ENCODE measurements around the gene TTC7B.

Gene TTC7B

GRCh38 chr14:90655829-90656228 lies 160.4 kb downstream of the TTC7B start:
- H3K4me1 ChIP-seq = no peaks in the 10 kb centered on the region
- H3K9me3 ChIP-seq = no peaks in the 10 kb centered on the region
- H3K36me3 ChIP-seq = no peaks in the 10 kb centered on the region; the same call in 1 of the 2 replicates
- no peaks in the 10 kb centered on the region for H3K27me3 ChIP-seq
- no peak overlapping the region for H3K4me3 ChIP-seq (ENCODE audit: low read depth, low read length)
- TF ChIP-seq, protein P1, sequence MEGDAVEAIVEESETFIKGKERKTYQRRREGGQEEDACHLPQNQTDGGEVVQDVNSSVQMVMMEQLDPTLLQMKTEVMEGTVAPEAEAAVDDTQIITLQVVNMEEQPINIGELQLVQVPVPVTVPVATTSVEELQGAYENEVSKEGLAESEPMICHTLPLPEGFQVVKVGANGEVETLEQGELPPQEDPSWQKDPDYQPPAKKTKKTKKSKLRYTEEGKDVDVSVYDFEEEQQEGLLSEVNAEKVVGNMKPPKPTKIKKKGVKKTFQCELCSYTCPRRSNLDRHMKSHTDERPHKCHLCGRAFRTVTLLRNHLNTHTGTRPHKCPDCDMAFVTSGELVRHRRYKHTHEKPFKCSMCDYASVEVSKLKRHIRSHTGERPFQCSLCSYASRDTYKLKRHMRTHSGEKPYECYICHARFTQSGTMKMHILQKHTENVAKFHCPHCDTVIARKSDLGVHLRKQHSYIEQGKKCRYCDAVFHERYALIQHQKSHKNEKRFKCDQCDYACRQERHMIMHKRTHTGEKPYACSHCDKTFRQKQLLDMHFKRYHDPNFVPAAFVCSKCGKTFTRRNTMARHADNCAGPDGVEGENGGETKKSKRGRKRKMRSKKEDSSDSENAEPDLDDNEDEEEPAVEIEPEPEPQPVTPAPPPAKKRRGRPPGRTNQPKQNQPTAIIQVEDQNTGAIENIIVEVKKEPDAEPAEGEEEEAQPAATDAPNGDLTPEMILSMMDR (IDR thresholded peaks at IDR 0.05; ENCODE audit: low read depth, low read length) = no peak
- no peak for DNase-seq

- no peak for DNase-seq
- Histone ChIP-seq H3K27me3 (no peaks in the 10 kb centered on the region), H3K4me1 (no peaks in the 10 kb centered on the region), H3K4me3 (ENCODE audit: low read depth, low read length) (no peak overlapping the region), H3K36me3 (peaks cover 2% of the 10 kb centered on the region; the same call in 1 of the 2 replicates), H3K9me3 (no peaks in the 10 kb centered on the region)
- TF ChIP-seq, protein P1 (IDR thresholded peaks at IDR 0.05; ENCODE audit: low read depth, low read length) = no peak
Measured at GRCh38 chr14:90654831-90655276, 161.4 kb downstream of the TTC7B start.

DNA sequence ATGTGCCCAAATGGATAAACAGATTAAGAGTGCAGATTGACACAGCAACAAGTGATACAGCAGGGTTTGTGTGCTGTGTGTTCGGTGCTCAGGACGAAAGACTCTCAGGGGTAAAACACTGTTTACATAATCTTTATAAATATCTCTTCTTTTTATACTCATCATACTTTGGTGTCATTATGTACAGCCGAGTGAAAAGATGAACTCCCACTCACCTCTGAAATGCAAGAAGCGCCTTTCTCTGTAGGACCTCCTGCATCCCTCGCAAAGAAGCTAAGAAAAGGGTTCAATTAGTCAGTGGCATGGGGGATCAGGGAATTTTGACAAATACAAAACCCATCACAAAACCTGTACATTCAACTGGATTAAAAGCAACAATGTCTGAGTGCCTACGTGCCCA lies 163.6 kb downstream of the TTC7B start:
- no peaks in the 10 kb centered on the region for H3K4me1 ChIP-seq
- H3K9me3 ChIP-seq = no peaks in the 10 kb centered on the region
- TF ChIP-seq, protein P1 (IDR thresholded peaks at IDR 0.05; ENCODE audit: low read depth, low read length) = no peak
- no peak overlapping the region for H3K4me3 ChIP-seq (ENCODE audit: low read depth, low read length)
- no peak for DNase-seq
- no peaks in the 10 kb centered on the region for H3K27me3 ChIP-seq
- peaks cover 2% of the 10 kb centered on the region; the same call in 1 of the 2 replicates for H3K36me3 ChIP-seq

DNA sequence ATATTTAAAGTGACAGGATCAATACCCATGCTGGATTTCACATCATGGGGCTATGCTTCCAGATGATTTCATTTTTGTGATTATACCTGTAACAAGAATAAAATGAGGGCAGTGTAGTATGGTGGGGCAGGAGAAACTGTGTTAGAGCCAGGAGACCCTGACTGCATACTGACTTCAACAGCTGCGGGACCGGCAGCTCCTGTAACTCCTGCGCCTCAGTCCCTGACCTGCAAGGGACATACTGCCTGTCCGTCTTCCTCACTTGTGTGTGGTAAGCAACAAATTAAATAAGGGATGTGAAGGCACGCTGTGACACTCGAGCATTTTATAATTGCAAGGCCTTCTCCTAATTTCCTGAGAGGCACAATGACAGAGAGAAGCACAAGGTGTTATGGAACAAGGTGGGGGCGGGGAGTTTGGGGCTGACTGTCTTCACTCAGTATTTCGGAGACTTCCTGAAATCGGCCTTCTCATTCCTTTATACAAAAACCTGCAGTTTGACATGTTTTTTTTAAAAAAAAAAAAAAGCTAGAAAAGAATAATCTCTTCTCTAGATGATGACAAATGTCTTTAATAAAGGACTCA lies 164.2 kb downstream of the TTC7B start:
- TF ChIP-seq, protein P1 (IDR thresholded peaks at IDR 0.05; ENCODE audit: low read depth, low read length) = no peak
- DNase-seq = no peak
- H3K27me3 ChIP-seq = no peaks in the 10 kb centered on the region
- H3K9me3 ChIP-seq = no peaks in the 10 kb centered on the region
- H3K4me3 ChIP-seq (ENCODE audit: low read depth, low read length) = no peak overlapping the region
- H3K36me3 ChIP-seq = peaks cover 2% of the 10 kb centered on the region; the same call in 1 of the 2 replicates
- H3K4me1 ChIP-seq = no peaks in the 10 kb centered on the region

DNA sequence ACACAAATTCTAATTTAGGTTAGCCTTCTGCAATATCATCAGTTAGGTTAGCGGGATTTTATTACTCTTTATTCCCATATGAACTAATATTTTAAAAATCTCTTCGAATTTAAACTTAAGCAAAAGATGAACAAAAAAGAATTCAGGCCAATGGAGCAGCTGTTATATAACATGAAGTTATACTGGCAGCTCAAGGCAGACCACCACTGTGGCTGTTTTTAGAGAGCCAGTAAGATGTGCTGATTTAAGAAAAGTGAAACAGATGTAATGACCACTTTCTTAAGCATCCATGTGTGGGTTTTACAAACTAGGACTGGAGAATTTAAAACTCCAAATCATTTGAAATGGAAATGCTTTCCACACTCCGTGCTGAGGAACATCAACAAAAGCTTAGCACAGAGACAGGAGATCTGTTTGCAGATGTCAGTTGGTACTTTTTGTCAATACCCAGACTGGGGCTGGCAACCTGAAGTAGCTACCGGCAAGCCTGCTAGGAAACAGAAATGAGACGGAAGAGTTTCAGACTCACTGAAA lies 164.9 kb downstream of the TTC7B start:
- Histone ChIP-seq H3K4me1 (no peaks in the 10 kb centered on the region), H3K36me3 (peaks cover 2% of the 10 kb centered on the region; the same call in 1 of the 2 replicates), H3K9me3 (no peaks in the 10 kb centered on the region), H3K4me3 (ENCODE audit: low read depth, low read length) (no peak overlapping the region), H3K27me3 (no peaks in the 10 kb centered on the region)
- TF ChIP-seq, protein P1 (IDR thresholded peaks at IDR 0.05; ENCODE audit: low read depth, low read length) = no peak
- DNase-seq = no peak

GRCh38 chr14:90649557-90650135 lies 166.6 kb downstream of the TTC7B start:
- TF ChIP-seq, protein P1 (IDR thresholded peaks at IDR 0.05; ENCODE audit: low read depth, low read length) = no peak
- no peaks in the 10 kb centered on the region for H3K9me3 ChIP-seq
- DNase-seq = no peak
- no peaks in the 10 kb centered on the region for H3K4me1 ChIP-seq
- peaks cover 2% of the 10 kb centered on the region; the same call in 1 of the 2 replicates for H3K36me3 ChIP-seq
- H3K4me3 ChIP-seq (ENCODE audit: low read depth, low read length) = no peak overlapping the region
- no peaks in the 10 kb centered on the region for H3K27me3 ChIP-seq

Measured in BE2C (cell line).